ENCODE results near the gene LRRC73. TPM values are rescaled to one million over a fixed set of nuclear protein-coding genes. Genes with fewer than 3 reads are reported as not detected.
A peak's percentile ranks its signal among the peaks of the same experiment; 100 is the strongest.

LRRC73 gene
- total and polyA plus RNA-seq, 2 donors (not counting 1 experiment from before 2014, with no cell fraction given), result 0.18 to 0.33 TPM

DNA sequence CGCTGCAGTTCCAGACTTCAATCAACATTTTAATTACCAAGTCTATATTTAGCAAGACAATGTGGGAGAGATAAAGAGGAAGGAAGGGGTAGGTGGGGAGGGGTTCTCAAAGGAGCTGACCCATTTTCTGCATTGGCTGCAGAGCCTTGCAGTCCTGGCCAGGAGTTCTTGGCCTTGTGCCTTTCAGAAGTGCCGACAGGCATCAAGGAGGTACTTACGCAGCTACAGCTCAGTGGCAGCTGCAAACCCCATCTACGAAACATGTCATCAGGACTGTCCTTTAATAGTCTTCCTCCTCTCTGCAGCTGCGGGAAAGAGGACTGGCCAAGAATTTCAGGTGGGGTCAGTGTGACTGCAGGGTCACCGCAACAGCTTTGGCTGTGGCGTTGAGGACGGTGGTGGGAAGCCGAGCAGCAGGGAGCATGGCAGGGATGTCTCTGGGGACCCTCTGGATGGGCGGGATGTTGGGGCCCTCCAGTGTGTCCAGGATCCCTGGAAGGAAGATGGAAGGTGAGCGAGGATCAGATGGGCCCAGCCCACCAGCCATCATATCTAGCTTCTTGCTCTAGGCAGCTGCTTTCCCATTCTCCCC, 1.8 kb upstream of the LRRC73 start:
- Histone ChIP-seq H3K9me3 (ENCODE audit: control insufficient read depth, insufficient read depth, low read depth, low read length) (no peaks in the 10 kb centered on the region), H3K4me1 (ENCODE audit: control insufficient read depth, extremely low read depth, insufficient read depth, low read length) (peaks cover 11% of the 10 kb centered on the region), H3K79me2 (ENCODE audit: control insufficient read depth, insufficient read depth, low read length) (peaks cover 23% of the 10 kb centered on the region), H3K27ac (ENCODE audit: insufficient read depth, low read length) (no peak overlapping the region), H4K20me1 (ENCODE audit: control insufficient read depth, extremely low read depth, insufficient read depth, low read length) (no peaks in the 10 kb centered on the region), H3K4me2 (ENCODE audit: extremely low read depth, insufficient read depth, low read length) (no peak overlapping the region), H3K4me3 (replicated peaks in 1 of 4; ENCODE audit: control extremely low read depth in 1 of 4, insufficient read depth in 1 of 4, low read depth in 3 of 4, low read length in 4 of 4) (no peak overlapping the region), H3K36me3 (ENCODE audit: control insufficient read depth, insufficient read depth, low read length) (peaks cover 22% of the 10 kb centered on the region), H3K27me3 (ENCODE audit: control insufficient read depth, insufficient read depth, low read length) (no peaks in the 10 kb centered on the region), H3K9ac (ENCODE audit: insufficient read depth, low read length) (no peak overlapping the region), H2AFZ (ENCODE audit: low read length) (no peak overlapping the region)
- TF ChIP-seq EZH2 (IDR thresholded peaks at IDR 0.05; ENCODE audit: low read length, missing control alignments), result no peak
- TF ChIP-seq, protein P1, sequence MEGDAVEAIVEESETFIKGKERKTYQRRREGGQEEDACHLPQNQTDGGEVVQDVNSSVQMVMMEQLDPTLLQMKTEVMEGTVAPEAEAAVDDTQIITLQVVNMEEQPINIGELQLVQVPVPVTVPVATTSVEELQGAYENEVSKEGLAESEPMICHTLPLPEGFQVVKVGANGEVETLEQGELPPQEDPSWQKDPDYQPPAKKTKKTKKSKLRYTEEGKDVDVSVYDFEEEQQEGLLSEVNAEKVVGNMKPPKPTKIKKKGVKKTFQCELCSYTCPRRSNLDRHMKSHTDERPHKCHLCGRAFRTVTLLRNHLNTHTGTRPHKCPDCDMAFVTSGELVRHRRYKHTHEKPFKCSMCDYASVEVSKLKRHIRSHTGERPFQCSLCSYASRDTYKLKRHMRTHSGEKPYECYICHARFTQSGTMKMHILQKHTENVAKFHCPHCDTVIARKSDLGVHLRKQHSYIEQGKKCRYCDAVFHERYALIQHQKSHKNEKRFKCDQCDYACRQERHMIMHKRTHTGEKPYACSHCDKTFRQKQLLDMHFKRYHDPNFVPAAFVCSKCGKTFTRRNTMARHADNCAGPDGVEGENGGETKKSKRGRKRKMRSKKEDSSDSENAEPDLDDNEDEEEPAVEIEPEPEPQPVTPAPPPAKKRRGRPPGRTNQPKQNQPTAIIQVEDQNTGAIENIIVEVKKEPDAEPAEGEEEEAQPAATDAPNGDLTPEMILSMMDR (conservative IDR thresholded peaks at IDR 0.05 in 1 of 2, IDR thresholded peaks at IDR 0.05 in 1 of 2; ENCODE audit: low read depth in 1 of 2, low read length in 2 of 2), result no peak
- no peak for DNase-seq (ENCODE audit: low read depth in 2 of 2)

DNA sequence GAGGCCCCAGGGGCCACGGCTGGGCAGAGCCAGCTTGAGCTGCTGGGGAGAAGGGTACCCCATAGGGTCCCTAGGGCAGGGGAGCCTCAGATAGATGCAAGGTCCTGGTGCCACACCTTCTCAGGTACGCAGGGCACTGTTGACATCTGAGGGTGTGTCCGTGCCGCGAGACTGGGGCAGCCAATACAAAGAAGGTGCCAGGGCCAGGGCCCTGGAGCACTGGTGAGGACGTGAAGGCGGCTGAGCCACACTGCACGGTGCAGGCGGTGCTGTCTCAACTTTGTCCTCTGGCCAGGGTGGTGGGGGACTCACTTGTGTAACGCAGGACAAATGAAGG, 649 bp upstream of the LRRC73 start:
- H3K9ac ChIP-seq (ENCODE audit: insufficient read depth, low read length), result no peak overlapping the region
- no peak overlapping the region for H2AFZ ChIP-seq (ENCODE audit: low read length)
- H3K4me3 ChIP-seq (replicated peaks in 1 of 4; ENCODE audit: control extremely low read depth in 1 of 4, insufficient read depth in 1 of 4, low read depth in 3 of 4, low read length in 4 of 4), result no peak overlapping the region
- no peaks in the 10 kb centered on the region for H3K9me3 ChIP-seq (ENCODE audit: control insufficient read depth, insufficient read depth, low read depth, low read length)
- no peaks in the 10 kb centered on the region for H4K20me1 ChIP-seq (ENCODE audit: control insufficient read depth, extremely low read depth, insufficient read depth, low read length)
- peaks cover 22% of the 10 kb centered on the region for H3K36me3 ChIP-seq (ENCODE audit: control insufficient read depth, insufficient read depth, low read length)
- peak overlapping the region; percentile 62 for H3K27ac ChIP-seq (ENCODE audit: insufficient read depth, low read length)
- H3K79me2 ChIP-seq (ENCODE audit: control insufficient read depth, insufficient read depth, low read length), result peaks cover 14% of the 10 kb centered on the region
- peak overlapping the region; percentile 72 for H3K4me2 ChIP-seq (ENCODE audit: extremely low read depth, insufficient read depth, low read length)
- peaks cover 9% of the 10 kb centered on the region for H3K4me1 ChIP-seq (ENCODE audit: control insufficient read depth, extremely low read depth, insufficient read depth, low read length)
- TF ChIP-seq, protein P1 (conservative IDR thresholded peaks at IDR 0.05 in 1 of 2, IDR thresholded peaks at IDR 0.05 in 1 of 2; ENCODE audit: low read depth in 1 of 2, low read length in 2 of 2), result no peak
- no peak for TF ChIP-seq EZH2 (IDR thresholded peaks at IDR 0.05; ENCODE audit: low read length, missing control alignments)
- H3K27me3 ChIP-seq (ENCODE audit: control insufficient read depth, insufficient read depth, low read length), result no peaks in the 10 kb centered on the region
- DNase-seq (ENCODE audit: low read depth in 2 of 2), result no peak

DNA sequence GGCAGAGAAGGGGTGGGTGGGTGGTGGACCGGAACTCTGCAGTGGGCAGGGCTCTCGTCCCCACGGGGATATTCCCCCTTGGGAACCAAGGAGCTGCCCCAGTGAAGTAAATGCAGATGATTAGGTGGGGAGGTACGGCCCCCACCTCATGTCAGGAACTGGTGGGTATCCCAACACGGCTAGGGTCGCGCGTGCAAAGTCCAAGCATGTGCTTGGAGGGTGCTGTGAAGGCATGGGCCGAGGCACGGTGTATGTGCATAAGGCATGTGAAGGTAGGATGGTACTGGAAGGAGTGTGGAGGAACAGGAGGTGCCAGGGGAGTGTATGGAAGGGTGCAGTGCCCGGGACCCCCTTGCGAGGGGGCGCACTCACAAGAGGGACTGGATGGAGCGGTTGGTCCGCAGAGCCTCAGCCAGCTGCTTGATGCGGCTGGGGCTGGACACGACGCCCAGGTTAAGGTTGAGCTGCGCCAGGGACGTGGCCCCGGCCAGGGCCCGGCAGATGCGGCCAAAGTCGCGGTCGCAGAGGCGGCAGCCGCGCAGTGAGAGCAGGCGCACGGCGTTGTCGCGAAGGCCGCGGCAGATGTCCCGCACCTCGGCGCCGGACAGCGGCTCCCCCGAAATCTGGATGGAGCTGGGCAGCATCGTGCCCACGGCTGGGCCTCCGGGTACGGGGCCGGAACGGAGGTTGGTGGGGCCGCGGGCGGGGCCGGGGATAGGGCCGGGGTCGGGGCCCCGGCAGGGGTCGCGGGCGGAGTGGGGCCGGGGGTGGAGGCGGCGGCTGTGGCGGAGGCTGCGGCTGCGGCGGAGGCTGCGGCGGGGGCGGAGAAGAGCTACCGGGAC, 783 bp downstream of the LRRC73 start:
- no peak for DNase-seq (ENCODE audit: low read depth in 2 of 2)
- peaks cover 3% of the 10 kb centered on the region for H3K4me1 ChIP-seq (ENCODE audit: control insufficient read depth, extremely low read depth, insufficient read depth, low read length)
- no peaks in the 10 kb centered on the region for H4K20me1 ChIP-seq (ENCODE audit: control insufficient read depth, extremely low read depth, insufficient read depth, low read length)
- no peaks in the 10 kb centered on the region for H3K27me3 ChIP-seq (ENCODE audit: control insufficient read depth, insufficient read depth, low read length)
- peak overlapping the region; percentile 36 for H2AFZ ChIP-seq (ENCODE audit: low read length)
- peaks cover 2% of the 10 kb centered on the region for H3K79me2 ChIP-seq (ENCODE audit: control insufficient read depth, insufficient read depth, low read length)
- H3K9ac ChIP-seq (ENCODE audit: insufficient read depth, low read length), result no peak overlapping the region
- H3K36me3 ChIP-seq (ENCODE audit: control insufficient read depth, insufficient read depth, low read length), result peaks cover 31% of the 10 kb centered on the region
- TF ChIP-seq, protein P1 (conservative IDR thresholded peaks at IDR 0.05 in 1 of 2, IDR thresholded peaks at IDR 0.05 in 1 of 2; ENCODE audit: low read depth in 1 of 2, low read length in 2 of 2), result no peak
- TF ChIP-seq EZH2 (IDR thresholded peaks at IDR 0.05; ENCODE audit: low read length, missing control alignments), result no peak
- H3K27ac ChIP-seq (ENCODE audit: insufficient read depth, low read length), result no peak overlapping the region
- peak overlapping the region; percentile 29 to 63 (median 51) for H3K4me3 ChIP-seq (replicated peaks in 1 of 4; ENCODE audit: control extremely low read depth in 1 of 4, insufficient read depth in 1 of 4, low read depth in 3 of 4, low read length in 4 of 4)
- H3K9me3 ChIP-seq (ENCODE audit: control insufficient read depth, insufficient read depth, low read depth, low read length), result no peaks in the 10 kb centered on the region
- H3K4me2 ChIP-seq (ENCODE audit: extremely low read depth, insufficient read depth, low read length), result peak overlapping the region; percentile 85

All from fibroblast of lung (primary cell).